ENCODE measurements around the gene SLC47A1. TPM values are rescaled to one million over a fixed set of nuclear protein-coding genes. Genes with fewer than 3 reads are reported as not detected.
"Not testable (repeated sequence)": the region's sequence is repeated elsewhere in the genome, so short reads cannot be mapped to it uniquely, and the experiment has no call there.

The SLC47A1 gene
- total RNA-seq, 2 donors from 2014 or later = not detected

DNA sequence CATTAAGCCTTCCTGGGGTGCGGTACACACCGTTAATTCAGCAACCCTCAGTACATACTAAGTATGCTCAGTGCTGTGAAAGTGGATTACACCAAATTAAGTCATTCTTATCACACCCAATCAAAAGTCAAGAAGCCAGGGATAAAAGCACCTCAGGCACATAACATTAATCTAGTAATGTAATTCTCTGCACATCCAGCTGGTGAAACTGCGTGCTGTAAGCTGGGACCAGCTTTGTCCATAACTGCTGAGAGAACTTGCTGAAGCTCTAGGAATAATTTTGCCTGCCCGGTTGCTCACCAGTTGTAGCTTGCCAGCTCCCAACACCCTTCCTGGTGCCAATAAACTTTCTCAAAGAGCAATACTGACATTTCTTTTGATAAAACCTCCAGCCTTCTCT is 44.9 kb downstream of the SLC47A1 start:
- Mint-ChIP-seq H3K27me3 (peaks cover 24 to 26% of the 10 kb centered on the region in 2 donors), H3K36me3 (no peaks in the 10 kb centered on the region), H3K27ac (no peak overlapping the region), H3K4me3 (no peak overlapping the region), H3K4me1 (ENCODE audit: low read depth in 2 of 2) (no peaks in the 10 kb centered on the region), H3K9me3 (no peaks in the 10 kb centered on the region)
- DNase-seq (ENCODE audit: low spot score) = no peak
- no peak for ATAC-seq

DNA sequence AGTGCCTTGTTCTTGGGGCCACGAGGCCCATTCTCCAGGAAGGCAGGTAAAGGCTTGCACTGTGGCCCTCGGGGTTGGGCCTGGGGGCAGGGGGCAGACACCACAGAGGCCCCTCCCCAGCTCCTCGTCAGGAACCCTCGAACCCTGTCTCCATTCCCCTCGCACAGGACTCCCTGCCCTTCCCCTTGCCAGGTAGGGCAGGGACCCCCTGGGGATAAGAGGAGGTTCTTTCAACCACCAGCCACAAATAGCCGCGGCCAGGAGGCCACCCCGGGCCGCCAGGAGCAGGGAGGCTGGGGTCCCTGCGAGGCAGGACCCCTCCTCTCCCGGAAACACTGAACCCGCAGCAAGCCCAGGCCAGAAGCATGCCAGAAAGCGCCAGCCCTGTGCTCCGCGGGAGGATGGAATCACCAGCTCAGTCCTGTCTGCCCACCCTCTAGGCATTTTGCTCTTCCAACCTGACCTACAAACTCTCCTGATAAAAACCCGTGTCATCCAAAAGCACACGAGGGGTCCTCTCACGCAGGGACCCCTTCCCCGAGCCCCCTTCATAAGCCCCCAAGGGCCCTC is 45.6 kb downstream of the SLC47A1 start:
- Mint-ChIP-seq H3K9me3 (no peaks in the 10 kb centered on the region), H3K27me3 (peaks cover 24 to 26% of the 10 kb centered on the region in 2 donors), H3K36me3 (no peaks in the 10 kb centered on the region), H3K4me1 (ENCODE audit: low read depth in 2 of 2) (no peaks in the 10 kb centered on the region), H3K27ac (no peak overlapping the region), H3K4me3 (no peak overlapping the region)
- ATAC-seq (no peak), DNase-seq (ENCODE audit: low spot score) (no peak)

- no peaks in the 10 kb centered on the region for H3K9me3 Mint-ChIP-seq
- ATAC-seq (no peak), DNase-seq (ENCODE audit: low spot score) (no peak)
- no peak overlapping the region for H3K4me3 Mint-ChIP-seq
- H3K36me3 Mint-ChIP-seq = no peaks in the 10 kb centered on the region
- no peak overlapping the region for H3K27ac Mint-ChIP-seq
- no peaks in the 10 kb centered on the region for H3K4me1 Mint-ChIP-seq (ENCODE audit: low read depth in 2 of 2)
- peaks cover 20 to 26% of the 10 kb centered on the region in 2 donors for H3K27me3 Mint-ChIP-seq
These were observed 46.4 kb downstream of the SLC47A1 start for GRCh38 chr17:19579867-19580565.

- H3K4me3 Mint-ChIP-seq; H3K9me3 Mint-ChIP-seq; H3K4me1 Mint-ChIP-seq (ENCODE audit: low read depth in 2 of 2); H3K27ac Mint-ChIP-seq; H3K36me3 Mint-ChIP-seq; ATAC-seq; DNase-seq (ENCODE audit: low spot score): not testable (repeated sequence)
- H3K27me3 Mint-ChIP-seq = peaks cover 15 to 26% of the 10 kb centered on the region in 2 donors
These were observed 46.9 kb downstream of the SLC47A1 start for GRCh38 chr17:19580566-19580920.

DNA sequence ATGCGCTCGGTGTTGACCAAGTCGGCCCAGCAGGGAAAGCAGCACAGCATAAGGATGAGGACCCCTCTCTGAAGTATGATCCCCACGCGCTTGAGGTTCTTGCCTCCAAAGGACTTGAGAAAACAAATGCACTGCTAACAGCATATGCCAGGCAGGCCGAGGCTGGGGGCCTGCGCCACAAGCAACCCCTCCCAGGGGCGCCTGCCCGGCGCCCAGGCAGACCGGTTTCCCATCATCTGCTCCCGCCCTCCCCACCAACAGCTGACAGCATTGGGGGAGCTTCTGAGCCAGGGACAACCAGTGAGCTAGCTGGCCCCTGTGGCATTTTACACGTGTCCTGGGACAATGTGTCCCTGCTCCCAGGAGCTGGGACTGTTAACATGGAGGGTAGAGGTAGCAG is 48.5 kb downstream of the SLC47A1 start:
- H3K4me3 Mint-ChIP-seq; DNase-seq (ENCODE audit: low spot score); H3K4me1 Mint-ChIP-seq (ENCODE audit: low read depth in 2 of 2); H3K36me3 Mint-ChIP-seq; H3K27ac Mint-ChIP-seq; ATAC-seq; H3K9me3 Mint-ChIP-seq: not testable (repeated sequence)
- H3K27me3 Mint-ChIP-seq = peaks cover 11 to 24% of the 10 kb centered on the region in 2 donors

GRCh38 chr17:19583871-19584270 is 50.2 kb downstream of the SLC47A1 start:
- ATAC-seq (no peak), DNase-seq (ENCODE audit: low spot score) (no peak)
- H3K4me1 Mint-ChIP-seq (ENCODE audit: low read depth in 2 of 2) = no peaks in the 10 kb centered on the region
- no peak overlapping the region for H3K27ac Mint-ChIP-seq
- peaks cover 11 to 15% of the 10 kb centered on the region in 2 donors for H3K27me3 Mint-ChIP-seq
- no peaks in the 10 kb centered on the region for H3K9me3 Mint-ChIP-seq
- H3K36me3 Mint-ChIP-seq = no peaks in the 10 kb centered on the region
- H3K4me3 Mint-ChIP-seq = no peak overlapping the region

- Mint-ChIP-seq H3K27ac (no peak overlapping the region), H3K4me1 (ENCODE audit: low read depth in 2 of 2) (no peaks in the 10 kb centered on the region), H3K9me3 (no peaks in the 10 kb centered on the region), H3K4me3 (no peak overlapping the region), H3K36me3 (no peaks in the 10 kb centered on the region), H3K27me3 (peaks cover 0 to 5% of the 10 kb centered on the region in 2 donors)
- DNase-seq (ENCODE audit: low spot score) (no peak), ATAC-seq (no peak)
These were observed 56.8 kb downstream of the SLC47A1 start for GRCh38 chr17:19590451-19590850.

GRCh38 chr17:19590912-19591551 is 57.4 kb downstream of the SLC47A1 start:
- DNase-seq (ENCODE audit: low spot score) = no peak
- ATAC-seq = no peak
- H3K27ac Mint-ChIP-seq = no peak overlapping the region
- no peak overlapping the region for H3K4me3 Mint-ChIP-seq
- peaks cover under 1 to 7% of the 10 kb centered on the region in 2 donors for H3K27me3 Mint-ChIP-seq
- H3K36me3 Mint-ChIP-seq = no peaks in the 10 kb centered on the region
- H3K4me1 Mint-ChIP-seq (ENCODE audit: low read depth in 2 of 2) = no peaks in the 10 kb centered on the region
- H3K9me3 Mint-ChIP-seq = no peaks in the 10 kb centered on the region

GRCh38 chr17:19592316-19592715 is 58.7 kb downstream of the SLC47A1 start:
- no peak overlapping the region for H3K4me3 Mint-ChIP-seq
- H3K27me3 Mint-ChIP-seq = peaks cover 2 to 17% of the 10 kb centered on the region in 2 donors
- ATAC-seq (no peak), DNase-seq (ENCODE audit: low spot score) (no peak)
- no peaks in the 10 kb centered on the region for H3K9me3 Mint-ChIP-seq
- H3K36me3 Mint-ChIP-seq = no peaks in the 10 kb centered on the region
- H3K4me1 Mint-ChIP-seq (ENCODE audit: low read depth in 2 of 2) = no peaks in the 10 kb centered on the region
- no peak overlapping the region for H3K27ac Mint-ChIP-seq

GRCh38 chr17:19596869-19597268 is 63.2 kb downstream of the SLC47A1 start:
- ATAC-seq = no peak
- no peak for DNase-seq (ENCODE audit: low spot score)
- Mint-ChIP-seq H3K4me3 (no peak overlapping the region), H3K4me1 (ENCODE audit: low read depth in 2 of 2) (no peaks in the 10 kb centered on the region), H3K27me3 (peaks cover 2 to 17% of the 10 kb centered on the region in 2 donors), H3K36me3 (no peaks in the 10 kb centered on the region), H3K27ac (no peak overlapping the region), H3K9me3 (no peaks in the 10 kb centered on the region)

DNA sequence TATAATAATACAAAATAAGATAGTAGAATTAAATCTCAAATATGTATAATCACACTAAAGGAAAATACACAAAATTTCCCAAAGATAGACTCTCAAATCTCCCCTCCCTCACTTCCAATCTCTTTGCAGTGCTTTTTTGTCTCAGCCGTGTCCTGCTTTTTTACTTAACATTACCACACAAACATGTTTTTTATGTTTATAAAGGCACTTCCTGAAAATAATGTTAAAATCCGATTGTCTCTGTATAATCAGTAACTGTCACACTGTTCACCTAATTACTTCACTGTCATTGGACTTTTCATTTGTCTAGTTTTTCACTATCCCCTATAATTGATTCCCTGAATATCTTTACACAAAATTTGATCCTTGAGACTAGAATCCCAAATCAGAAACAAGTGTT is 76.7 kb downstream of the SLC47A1 start:
- no peak overlapping the region for H3K27ac Mint-ChIP-seq
- H3K9me3 Mint-ChIP-seq = no peaks in the 10 kb centered on the region
- ATAC-seq (no peak), DNase-seq (ENCODE audit: low spot score) (no peak)
- peaks cover 0 to 3% of the 10 kb centered on the region in 2 donors for H3K4me1 Mint-ChIP-seq (ENCODE audit: low read depth in 2 of 2)
- peaks cover 0 to 2% of the 10 kb centered on the region in 2 donors for H3K27me3 Mint-ChIP-seq
- H3K36me3 Mint-ChIP-seq = no peaks in the 10 kb centered on the region
- H3K4me3 Mint-ChIP-seq = no peak overlapping the region

- Mint-ChIP-seq H3K27ac (no peak overlapping the region), H3K27me3 (peaks cover 0 to 2% of the 10 kb centered on the region in 2 donors), H3K9me3 (no peaks in the 10 kb centered on the region), H3K4me1 (ENCODE audit: low read depth in 2 of 2) (peaks cover 0 to 3% of the 10 kb centered on the region in 2 donors), H3K36me3 (no peaks in the 10 kb centered on the region), H3K4me3 (no peak overlapping the region)
- ATAC-seq (no peak), DNase-seq (ENCODE audit: low spot score) (no peak)
These were observed 77.2 kb downstream of the SLC47A1 start for GRCh38 chr17:19610879-19611278.

DNA sequence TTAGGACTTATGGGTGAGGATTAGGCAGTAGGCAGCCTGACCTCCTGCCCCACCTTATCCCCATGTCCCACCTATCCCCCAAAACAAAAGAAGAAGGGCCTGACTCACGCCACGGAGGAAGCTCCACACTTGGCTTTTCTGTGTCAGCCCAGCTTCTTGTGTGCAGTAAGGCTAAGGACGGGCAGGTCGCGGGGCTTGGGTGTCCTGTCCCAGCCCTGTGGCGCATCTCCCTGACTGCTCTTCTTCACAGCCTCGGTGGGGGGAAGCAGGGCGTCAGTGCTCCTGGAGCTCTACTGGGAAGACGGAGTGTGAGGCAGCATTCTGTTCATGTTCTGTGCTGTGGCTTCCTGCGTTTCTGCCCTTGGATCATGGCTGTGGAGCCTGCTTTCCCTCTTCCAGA is 80.3 kb downstream of the SLC47A1 start:
- peaks cover 0 to 4% of the 10 kb centered on the region in 2 donors for H3K4me1 Mint-ChIP-seq (ENCODE audit: low read depth in 2 of 2)

GRCh38 chr17:19614900-19615299 is 81.2 kb downstream of the SLC47A1 start:
- no peak for ATAC-seq
- no peak overlapping the region for H3K27ac Mint-ChIP-seq
- H3K4me3 Mint-ChIP-seq = no peak overlapping the region
- H3K4me1 Mint-ChIP-seq (ENCODE audit: low read depth in 2 of 2) = peaks cover 0 to 9% of the 10 kb centered on the region in 2 donors
- peaks cover 14% of the 10 kb centered on the region for H3K9me3 Mint-ChIP-seq
- peaks cover 0 to 4% of the 10 kb centered on the region in 2 donors for H3K27me3 Mint-ChIP-seq
- DNase-seq (ENCODE audit: low spot score) = no peak
- peaks cover 33% of the 10 kb centered on the region for H3K36me3 Mint-ChIP-seq

More for the DNA sequence above, 80.3 kb downstream of the SLC47A1 start:
- H3K4me3 Mint-ChIP-seq = no peak overlapping the region
- DNase-seq (ENCODE audit: low spot score) (no peak), ATAC-seq (no peak)
- H3K27me3 Mint-ChIP-seq = peaks cover 0 to 4% of the 10 kb centered on the region in 2 donors
- peak overlapping the region in 1 of 2 donors; percentile 7 for H3K27ac Mint-ChIP-seq
- H3K9me3 Mint-ChIP-seq = peaks cover 4% of the 10 kb centered on the region
- H3K36me3 Mint-ChIP-seq = peaks cover 24% of the 10 kb centered on the region

Measured in natural killer cell treated with Interleukin-12 subunit alpha and Interleukin-12 subunit beta and Interleukin-15 and Interleukin-18, amount 100 ng/mL, for 72 hours (primary cell).